ENCODE measurements around the gene BID.

Gene BID

DNA sequence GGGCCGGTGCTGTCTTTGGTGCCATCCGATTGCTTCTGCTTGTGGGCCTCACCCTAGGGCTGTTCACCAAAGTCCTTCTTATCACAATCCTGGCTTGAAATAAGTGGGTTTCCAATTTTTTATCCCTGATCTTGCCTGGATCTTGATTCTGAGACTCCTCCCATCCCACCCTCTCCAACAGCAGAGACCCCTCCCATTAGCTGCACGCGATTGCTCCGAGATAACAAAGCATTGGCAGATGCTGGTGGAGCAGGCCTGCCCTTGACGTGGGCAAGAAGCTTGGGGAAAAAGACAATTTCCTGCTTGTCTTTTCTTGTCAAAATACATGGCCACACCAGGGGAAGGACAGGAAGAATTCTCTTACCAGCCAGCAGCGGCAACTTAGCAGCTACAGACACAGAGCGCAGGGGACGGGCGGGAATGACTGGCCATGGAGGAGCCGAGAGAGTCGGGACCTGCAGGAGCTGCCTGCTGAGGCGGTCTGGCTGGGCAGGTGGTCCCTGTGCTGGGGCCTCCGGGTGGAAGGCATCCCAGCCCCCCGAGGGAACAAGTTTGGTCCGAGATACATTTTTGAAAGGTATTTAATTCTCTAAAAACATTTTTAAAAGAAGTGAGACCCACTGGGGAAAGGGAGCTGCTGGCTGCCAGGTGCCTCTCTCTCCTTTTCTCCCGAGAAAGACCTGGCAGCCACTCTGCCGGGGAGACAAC is 9.7 kb upstream of the BID start:
- DNase-seq (ENCODE audit: low spot score), result no peak

- DNase-seq (ENCODE audit: low spot score), result no peak
Measured at GRCh38 chr22:17783312-17783711, 9.0 kb upstream of the BID start.

GRCh38 chr22:17782621-17783020 is 8.4 kb upstream of the BID start:
- DNase-seq (ENCODE audit: low spot score), result no peak

- DNase-seq (ENCODE audit: low spot score), result no peak
Measured at GRCh38 chr22:17782158-17782557, 7.9 kb upstream of the BID start.

DNA sequence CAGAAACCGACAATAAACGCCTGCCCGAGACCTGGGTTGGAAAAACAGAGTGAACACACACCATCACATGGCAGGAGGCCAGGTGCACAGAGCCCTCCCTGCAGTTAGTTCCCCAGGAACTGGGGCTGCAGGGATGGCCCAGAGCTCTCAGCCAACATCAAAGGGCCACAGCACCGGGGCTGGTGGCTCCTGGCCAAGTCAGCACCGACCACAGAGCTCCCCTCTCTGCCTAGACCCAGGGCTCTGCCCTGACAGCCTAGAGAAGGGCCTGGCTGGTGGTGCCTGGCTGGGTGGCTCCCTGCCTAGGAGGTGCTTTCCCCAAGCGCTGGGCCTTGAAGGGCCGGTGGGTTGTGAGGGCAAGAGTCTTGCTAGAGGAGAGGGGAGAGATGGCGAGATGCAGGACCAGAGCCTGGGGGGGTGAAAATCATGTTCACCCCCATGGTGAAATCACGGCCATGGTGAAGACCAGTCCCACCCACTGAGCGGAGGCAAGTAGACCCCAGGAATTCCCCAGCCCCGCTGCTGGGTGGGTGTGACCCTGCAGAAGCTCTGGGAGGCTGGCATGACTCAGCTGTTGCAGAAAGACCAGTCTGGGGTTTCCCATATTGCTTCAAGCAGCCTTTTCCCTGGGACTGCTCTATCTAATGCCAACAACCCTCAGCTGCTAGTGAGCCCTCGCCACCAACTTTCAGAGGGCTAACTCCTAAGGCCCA is 7.2 kb upstream of the BID start:
- DNase-seq (ENCODE audit: low spot score), result no peak

DNA sequence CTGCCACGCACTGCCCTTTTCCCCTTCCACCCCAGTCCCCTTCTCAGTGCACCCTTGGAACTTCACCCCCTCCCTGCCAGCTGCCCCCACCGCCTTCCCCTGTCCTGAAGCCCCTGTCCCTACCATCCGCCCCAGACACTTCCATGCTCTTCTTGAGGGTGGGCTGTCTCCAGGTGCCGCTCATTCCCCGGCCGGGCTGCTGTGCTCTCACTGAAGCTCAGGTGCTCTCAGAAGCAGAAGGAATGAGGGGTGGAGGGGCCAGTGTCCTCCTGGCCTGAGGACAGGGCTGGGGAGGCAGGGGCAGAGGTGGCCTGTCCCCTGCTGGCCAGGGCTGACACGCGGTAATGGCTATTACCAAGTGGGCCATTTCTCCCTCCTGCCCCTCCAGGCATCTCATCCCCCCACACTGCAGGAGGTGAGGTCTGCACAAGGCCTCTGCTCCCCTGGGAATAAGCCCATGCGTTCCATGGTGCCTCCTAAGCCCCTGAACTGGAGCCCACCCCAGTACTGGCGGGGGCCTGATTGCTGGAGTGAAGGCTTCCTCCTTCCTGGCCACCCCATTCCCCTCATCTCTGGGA is 6.6 kb upstream of the BID start:
- no peak for DNase-seq (ENCODE audit: low spot score)

DNA sequence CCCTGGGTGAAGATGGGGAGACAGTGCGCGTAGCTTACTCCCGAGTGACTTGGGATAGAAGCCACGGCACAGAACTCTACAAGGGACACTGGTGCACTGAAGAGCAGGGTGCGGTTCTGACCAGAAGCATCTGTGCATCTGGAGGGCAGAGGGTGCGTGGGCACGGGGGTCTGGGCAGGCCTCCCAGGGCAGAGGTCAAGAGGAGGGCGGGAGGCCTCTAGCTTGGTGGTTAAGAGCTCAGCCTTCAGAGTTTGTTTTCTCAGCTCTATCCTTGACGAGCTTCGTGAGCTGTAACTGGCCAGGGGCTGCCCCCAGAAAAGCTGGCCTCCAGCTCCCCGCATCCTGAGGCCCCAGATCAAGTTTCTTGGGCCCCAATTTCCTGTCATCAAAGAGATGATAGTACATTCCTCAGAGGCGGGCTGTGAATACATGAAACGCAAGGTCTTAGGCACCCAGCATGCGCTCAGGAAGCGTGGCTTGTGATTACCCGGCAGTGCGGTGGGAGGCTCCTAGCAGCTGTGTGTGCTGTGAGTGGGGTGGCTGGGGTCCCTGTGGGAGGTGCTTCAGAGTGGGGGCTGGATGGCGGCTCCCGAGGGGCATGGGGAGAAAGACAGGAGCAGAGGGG is 6.0 kb upstream of the BID start:
- DNase-seq (ENCODE audit: low spot score), result no peak

DNA sequence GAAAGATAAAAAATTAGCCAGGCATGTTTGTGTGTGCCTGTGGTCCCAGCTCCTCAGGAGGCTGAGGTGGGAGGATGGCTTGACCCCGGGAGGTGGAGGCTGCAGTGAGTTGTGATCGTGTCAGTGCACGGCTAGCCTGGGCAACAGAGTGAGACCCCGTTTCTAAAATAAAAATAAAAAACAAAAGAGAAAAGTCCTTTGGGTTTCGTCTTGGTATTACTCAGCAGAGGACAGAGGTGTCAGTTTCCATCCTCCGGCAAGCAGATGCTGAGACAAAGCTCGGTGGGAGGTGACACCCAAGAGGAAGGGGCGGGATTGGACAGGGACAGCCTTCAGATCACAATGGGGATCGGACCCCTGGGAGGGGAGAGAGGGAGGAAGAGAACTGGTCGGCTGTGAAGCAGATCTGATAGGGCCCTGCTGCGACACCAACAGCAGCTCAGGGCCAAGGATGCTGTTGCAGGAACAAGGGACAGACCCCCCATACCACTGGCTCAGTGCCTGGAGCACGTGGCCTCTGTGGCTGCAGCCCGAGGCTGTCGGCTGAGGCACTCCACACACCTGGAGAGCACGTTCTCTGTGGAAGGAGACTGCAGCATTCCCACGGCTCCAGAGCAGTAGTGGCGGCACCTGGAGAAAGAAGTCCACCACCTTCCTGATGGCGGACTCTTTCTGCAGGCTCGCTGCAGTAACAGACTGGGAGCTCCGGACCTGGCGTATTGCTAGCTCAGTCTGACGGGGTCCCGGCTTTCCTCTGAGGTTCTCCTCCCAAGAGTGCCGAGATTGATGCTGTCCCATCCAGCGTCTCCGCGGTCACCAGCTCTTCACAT is 5.2 kb upstream of the BID start:
- DNase-seq (ENCODE audit: low spot score), result no peak

DNA sequence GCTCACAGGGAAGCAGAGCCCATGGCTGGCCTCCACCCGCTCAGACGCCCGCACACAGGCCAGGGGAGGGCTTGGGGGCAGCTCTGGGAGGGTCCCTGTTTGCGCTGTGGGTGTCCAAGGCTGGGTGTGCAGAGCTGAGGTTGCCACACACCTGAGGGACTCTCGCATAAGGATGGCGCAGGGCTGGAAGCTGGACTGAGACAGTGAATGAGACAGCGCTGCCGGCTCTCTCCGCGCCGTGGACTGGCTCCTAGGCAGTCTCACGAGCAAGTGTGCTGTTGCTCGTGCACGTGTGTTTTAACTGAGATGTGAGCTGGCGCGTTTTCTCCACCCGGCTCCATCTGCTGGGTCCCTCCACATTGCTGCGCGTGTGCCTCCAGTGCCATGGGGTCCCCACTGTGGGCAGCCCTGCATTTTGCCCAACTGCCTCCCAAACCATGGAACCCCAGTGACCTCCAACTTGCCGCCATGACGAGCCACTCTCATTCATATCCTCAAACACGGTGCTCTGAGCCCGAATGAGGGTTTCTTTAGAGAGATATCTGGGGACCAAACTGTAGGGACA is 4.2 kb upstream of the BID start:
- no peak for DNase-seq (ENCODE audit: low spot score)

GRCh38 chr22:17777717-17778044 is 3.4 kb upstream of the BID start:
- no peak for DNase-seq (ENCODE audit: low spot score)

GRCh38 chr22:17777005-17777716 is 2.9 kb upstream of the BID start:
- no peak for DNase-seq (ENCODE audit: low spot score)

DNA sequence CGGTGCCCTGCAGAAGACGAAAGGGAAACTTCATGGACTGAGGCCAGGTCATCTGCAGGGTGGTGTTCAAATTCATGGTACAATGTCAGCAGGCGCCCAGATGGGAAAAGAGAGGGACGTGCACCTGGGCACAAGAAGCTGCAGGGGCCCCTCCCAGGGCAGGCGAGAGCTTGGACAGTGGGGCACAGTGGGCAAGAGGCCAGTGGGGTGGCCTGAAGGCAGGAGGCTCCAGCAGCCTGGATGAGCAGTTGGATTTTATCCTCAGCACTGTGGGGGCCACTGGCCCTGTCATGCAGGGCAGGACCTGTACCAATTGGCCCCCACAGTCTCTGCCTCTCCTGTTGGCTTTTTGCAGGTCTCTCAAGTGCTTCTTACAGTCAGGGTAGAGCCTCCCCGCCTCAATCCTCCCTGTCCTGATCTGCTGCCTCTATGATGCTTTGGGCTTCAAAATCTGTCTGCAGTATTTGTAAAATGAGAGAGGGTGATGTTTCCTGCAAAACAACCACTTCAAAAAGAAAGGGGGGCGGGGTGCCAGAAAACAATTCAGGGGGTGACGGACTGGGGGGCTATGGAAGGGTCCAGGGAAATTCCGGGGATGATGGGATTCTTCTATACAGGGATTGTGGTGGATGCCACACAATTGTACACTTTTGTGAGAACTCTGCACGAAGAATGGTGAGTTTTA is 1.7 kb upstream of the BID start:
- DNase-seq (ENCODE audit: low spot score), result no peak

DNA sequence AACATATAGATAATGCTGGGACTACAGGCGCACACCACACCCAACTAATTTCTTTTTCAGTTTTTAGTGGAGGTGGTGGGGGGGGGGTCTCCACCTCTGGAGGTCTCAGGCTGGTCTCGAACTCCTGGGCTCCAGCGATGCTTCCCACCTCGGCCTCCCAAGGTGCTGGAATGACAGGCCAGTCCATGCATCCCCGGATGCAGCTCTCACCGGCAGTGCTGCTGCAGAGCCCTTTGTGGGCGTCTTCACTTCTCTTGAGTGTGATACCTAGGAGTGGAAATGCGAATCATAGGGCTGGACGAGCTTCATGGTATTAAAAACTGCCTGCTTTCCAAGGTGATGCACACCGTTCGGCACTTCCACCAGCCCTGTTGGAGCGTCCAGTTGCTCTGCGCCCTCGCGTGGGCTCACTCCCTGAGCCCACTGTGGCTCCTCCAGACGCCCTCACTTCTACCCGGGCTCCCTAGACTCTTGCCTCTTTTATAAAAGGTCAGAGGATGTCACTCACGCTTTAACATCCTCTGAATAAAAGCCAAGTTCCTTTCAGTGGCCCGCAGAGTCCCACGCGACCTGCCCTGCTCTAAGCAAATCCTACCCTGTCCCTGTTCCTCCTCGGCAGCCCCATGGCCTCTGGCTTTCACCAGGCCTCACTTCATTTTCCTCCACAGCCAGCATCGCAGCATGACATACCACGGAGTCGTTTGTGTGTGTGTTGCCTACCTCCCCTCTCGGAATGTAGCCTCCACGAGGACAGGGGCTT is 837 bp upstream of the BID start:
- DNase-seq (ENCODE audit: low spot score), result no peak

DNA sequence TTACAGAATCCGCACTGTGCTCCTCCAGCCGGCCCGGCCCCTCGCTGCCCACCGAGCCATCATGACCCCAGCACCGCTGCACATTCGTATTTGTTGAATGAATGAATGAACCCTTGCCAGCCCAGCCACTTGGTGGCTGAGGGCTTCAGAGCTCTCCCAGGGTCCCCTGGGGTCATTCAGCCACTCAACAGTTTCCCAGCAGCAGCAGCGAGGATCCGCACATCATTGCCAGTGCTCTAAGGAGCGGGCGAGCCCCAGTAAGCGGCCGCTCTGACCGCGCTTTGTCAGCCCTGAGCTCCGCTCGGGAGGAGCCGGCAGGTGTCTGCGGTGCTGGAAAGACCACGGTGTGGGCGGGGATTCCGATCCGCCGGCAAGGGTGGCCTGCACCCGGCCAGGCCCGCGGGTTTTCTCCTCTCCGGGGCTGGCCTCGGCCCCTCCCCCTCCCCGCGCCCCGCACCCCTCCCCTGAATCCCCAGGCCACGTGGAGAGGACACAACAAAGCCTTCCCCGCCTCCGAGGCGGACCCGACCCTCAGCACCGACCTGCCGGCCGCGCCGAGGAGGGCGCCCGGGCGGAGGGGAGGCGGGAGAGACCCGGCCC is 563 bp downstream of the BID start:
- DNase-seq (ENCODE audit: low spot score), result peak; percentile 94

GRCh38 chr22:17772958-17773605 is 1.2 kb downstream of the BID start:
- no peak for DNase-seq (ENCODE audit: low spot score)

GRCh38 chr22:17772249-17772957 is 1.9 kb downstream of the BID start:
- no peak for DNase-seq (ENCODE audit: low spot score)

GRCh38 chr22:17770180-17771077 is 3.8 kb downstream of the BID start:
- no peak for DNase-seq (ENCODE audit: low spot score)
